Measurements from ENCODE around the gene LHFPL3.

LHFPL3 gene

GRCh38 chr7:104795616-104796398 lies 467.4 kb downstream of the LHFPL3 start:
- no peaks in the 10 kb centered on the region for H3K27me3 ChIP-seq
- H3K4me1 ChIP-seq: no peaks in the 10 kb centered on the region
- intact Hi-C loops (cut with DNase I; ENCODE audit: low total_unique reads): no loop called here
- no peak overlapping the region for H3K4me3 ChIP-seq
- TF ChIP-seq CTCF (IDR thresholded peaks at IDR 0.05): no peak
- H3K36me3 ChIP-seq: no peaks in the 10 kb centered on the region
- no peak for DNase-seq
- H3K9me3 ChIP-seq: no peaks in the 10 kb centered on the region
- no peak overlapping the region for H3K27ac ChIP-seq

- Histone ChIP-seq H3K36me3 (no peaks in the 10 kb centered on the region), H3K4me3 (no peak overlapping the region), H3K27me3 (no peaks in the 10 kb centered on the region), H3K9me3 (no peaks in the 10 kb centered on the region), H3K27ac (no peak overlapping the region), H3K4me1 (no peaks in the 10 kb centered on the region)
- intact Hi-C loops (cut with DNase I; ENCODE audit: low total_unique reads): no loop called here
- DNase-seq: no peak
- no peak for TF ChIP-seq CTCF (IDR thresholded peaks at IDR 0.05)
These were observed 471.9 kb downstream of the LHFPL3 start for GRCh38 chr7:104800307-104800706.

- DNase-seq: no peak
- H3K27me3 ChIP-seq: no peaks in the 10 kb centered on the region
- no peak overlapping the region for H3K27ac ChIP-seq
- H3K36me3 ChIP-seq: no peaks in the 10 kb centered on the region
- no peaks in the 10 kb centered on the region for H3K9me3 ChIP-seq
- intact Hi-C loops (cut with DNase I; ENCODE audit: low total_unique reads): no loop called here
- TF ChIP-seq CTCF (IDR thresholded peaks at IDR 0.05): no peak
- H3K4me1 ChIP-seq: no peaks in the 10 kb centered on the region
- H3K4me3 ChIP-seq: no peak overlapping the region
These were observed 472.6 kb downstream of the LHFPL3 start for GRCh38 chr7:104801022-104801421.

GRCh38 chr7:104803931-104804330 lies 475.5 kb downstream of the LHFPL3 start:
- intact Hi-C loops (cut with DNase I; ENCODE audit: low total_unique reads): no loop called here
- H3K9me3 ChIP-seq: no peaks in the 10 kb centered on the region
- H3K27me3 ChIP-seq: no peaks in the 10 kb centered on the region
- no peak overlapping the region for H3K4me3 ChIP-seq
- DNase-seq: no peak
- no peak for TF ChIP-seq CTCF (IDR thresholded peaks at IDR 0.05)
- no peaks in the 10 kb centered on the region for H3K4me1 ChIP-seq
- no peak overlapping the region for H3K27ac ChIP-seq
- no peaks in the 10 kb centered on the region for H3K36me3 ChIP-seq

GRCh38 chr7:104804696-104805095 lies 476.3 kb downstream of the LHFPL3 start:
- intact Hi-C loops (cut with DNase I; ENCODE audit: low total_unique reads): no loop called here
- Histone ChIP-seq H3K36me3 (no peaks in the 10 kb centered on the region), H3K4me3 (no peak overlapping the region), H3K4me1 (no peaks in the 10 kb centered on the region), H3K9me3 (no peaks in the 10 kb centered on the region), H3K27me3 (no peaks in the 10 kb centered on the region), H3K27ac (no peak overlapping the region)
- DNase-seq: no peak
- TF ChIP-seq CTCF (IDR thresholded peaks at IDR 0.05): no peak

Measured in tibial artery (tissue), 4 donors.